ENCODE results near the gene FRRS1.

FRRS1 gene
- 20.5 to 143 (median 70.9) reads per million in 18 experiments for total RNA-seq

- DNase-seq = peak; percentile 92 to 94
These were observed at the start of gene FRRS1 for GRCh38 chr1:99766378-99766800. Gene FRRS1, minus strand, starts transcription at chr1:99766635. Its CDS starts 17,867 bp downstream, at chr1:99748768.

- DNase-seq = no peak
These were observed 48.0 kb upstream of the FRRS1 start for GRCh38 chr1:99814373-99814900.

GRCh38 chr1:99811747-99812146, 45.3 kb upstream of the FRRS1 start:
- DNase-seq = no peak

GRCh38 chr1:99811075-99811474, 44.6 kb upstream of the FRRS1 start:
- no peak for DNase-seq

GRCh38 chr1:99808391-99809115, 42.1 kb upstream of the FRRS1 start:
- DNase-seq = peak; percentile 78 to 87

GRCh38 chr1:99806882-99807281, 40.4 kb upstream of the FRRS1 start:
- DNase-seq = no peak

GRCh38 chr1:99801584-99801983, 35.1 kb upstream of the FRRS1 start:
- no peak for DNase-seq

GRCh38 chr1:99793861-99794260, 27.4 kb upstream of the FRRS1 start:
- DNase-seq = peak in 1 of 2 donors; percentile 13

- no peak for DNase-seq
These were observed 23.3 kb upstream of the FRRS1 start for GRCh38 chr1:99789715-99790114.

GRCh38 chr1:99788896-99789295, 22.5 kb upstream of the FRRS1 start:
- DNase-seq = no peak

GRCh38 chr1:99786751-99787501, 20.5 kb upstream of the FRRS1 start:
- no peak for DNase-seq

- no peak for DNase-seq
These were observed 18.4 kb upstream of the FRRS1 start for GRCh38 chr1:99784809-99785255.

- DNase-seq = no peak
These were observed 17.7 kb upstream of the FRRS1 start for GRCh38 chr1:99784143-99784542.

GRCh38 chr1:99782920-99783319, 16.5 kb upstream of the FRRS1 start:
- DNase-seq = no peak

GRCh38 chr1:99782397-99782796, 16.0 kb upstream of the FRRS1 start:
- no peak for DNase-seq

- DNase-seq = no peak
These were observed 15.4 kb upstream of the FRRS1 start for GRCh38 chr1:99781798-99782197.

GRCh38 chr1:99777752-99778151, 11.3 kb upstream of the FRRS1 start:
- no peak for DNase-seq

- DNase-seq = no peak
These were observed 9.7 kb upstream of the FRRS1 start for GRCh38 chr1:99776120-99776519.

GRCh38 chr1:99772809-99773208, 6.4 kb upstream of the FRRS1 start:
- no peak for DNase-seq

GRCh38 chr1:99771513-99771918, 5.1 kb upstream of the FRRS1 start:
- DNase-seq = peak in 1 of 2 donors; percentile 13

GRCh38 chr1:99768524-99769245, 2.2 kb upstream of the FRRS1 start:
- no peak for DNase-seq

- DNase-seq = no peak
These were observed 1.7 kb upstream of the FRRS1 start for GRCh38 chr1:99768104-99768503.

GRCh38 chr1:99764909-99765308, 1.5 kb downstream of the FRRS1 start:
- no peak for DNase-seq
